ENCODE measurements around the gene PLPP4.
"Not testable (repeated sequence)": the region's sequence is repeated elsewhere in the genome, so short reads cannot be mapped to it uniquely, and the experiment has no call there.

PLPP4 gene

GRCh38 chr10:120493411-120494312, 36.6 kb downstream of the PLPP4 start:
- H3K4me3 ChIP-seq (ENCODE audit: low read length): no peak overlapping the region
- TF ChIP-seq, protein P1, sequence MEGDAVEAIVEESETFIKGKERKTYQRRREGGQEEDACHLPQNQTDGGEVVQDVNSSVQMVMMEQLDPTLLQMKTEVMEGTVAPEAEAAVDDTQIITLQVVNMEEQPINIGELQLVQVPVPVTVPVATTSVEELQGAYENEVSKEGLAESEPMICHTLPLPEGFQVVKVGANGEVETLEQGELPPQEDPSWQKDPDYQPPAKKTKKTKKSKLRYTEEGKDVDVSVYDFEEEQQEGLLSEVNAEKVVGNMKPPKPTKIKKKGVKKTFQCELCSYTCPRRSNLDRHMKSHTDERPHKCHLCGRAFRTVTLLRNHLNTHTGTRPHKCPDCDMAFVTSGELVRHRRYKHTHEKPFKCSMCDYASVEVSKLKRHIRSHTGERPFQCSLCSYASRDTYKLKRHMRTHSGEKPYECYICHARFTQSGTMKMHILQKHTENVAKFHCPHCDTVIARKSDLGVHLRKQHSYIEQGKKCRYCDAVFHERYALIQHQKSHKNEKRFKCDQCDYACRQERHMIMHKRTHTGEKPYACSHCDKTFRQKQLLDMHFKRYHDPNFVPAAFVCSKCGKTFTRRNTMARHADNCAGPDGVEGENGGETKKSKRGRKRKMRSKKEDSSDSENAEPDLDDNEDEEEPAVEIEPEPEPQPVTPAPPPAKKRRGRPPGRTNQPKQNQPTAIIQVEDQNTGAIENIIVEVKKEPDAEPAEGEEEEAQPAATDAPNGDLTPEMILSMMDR (IDR thresholded peaks at IDR 0.05; ENCODE audit: insufficient read depth, low read depth, low read length, missing control alignments): no peak
- DNase-seq (ENCODE audit: low read depth): no peak

- H3K4me3 ChIP-seq (ENCODE audit: low read length): no peak overlapping the region
- DNase-seq (ENCODE audit: low read depth): no peak
- TF ChIP-seq, protein P1 (IDR thresholded peaks at IDR 0.05; ENCODE audit: insufficient read depth, low read depth, low read length, missing control alignments): no peak
Observed at GRCh38 chr10:120494313-120494710, 37.3 kb downstream of the PLPP4 start.

DNA sequence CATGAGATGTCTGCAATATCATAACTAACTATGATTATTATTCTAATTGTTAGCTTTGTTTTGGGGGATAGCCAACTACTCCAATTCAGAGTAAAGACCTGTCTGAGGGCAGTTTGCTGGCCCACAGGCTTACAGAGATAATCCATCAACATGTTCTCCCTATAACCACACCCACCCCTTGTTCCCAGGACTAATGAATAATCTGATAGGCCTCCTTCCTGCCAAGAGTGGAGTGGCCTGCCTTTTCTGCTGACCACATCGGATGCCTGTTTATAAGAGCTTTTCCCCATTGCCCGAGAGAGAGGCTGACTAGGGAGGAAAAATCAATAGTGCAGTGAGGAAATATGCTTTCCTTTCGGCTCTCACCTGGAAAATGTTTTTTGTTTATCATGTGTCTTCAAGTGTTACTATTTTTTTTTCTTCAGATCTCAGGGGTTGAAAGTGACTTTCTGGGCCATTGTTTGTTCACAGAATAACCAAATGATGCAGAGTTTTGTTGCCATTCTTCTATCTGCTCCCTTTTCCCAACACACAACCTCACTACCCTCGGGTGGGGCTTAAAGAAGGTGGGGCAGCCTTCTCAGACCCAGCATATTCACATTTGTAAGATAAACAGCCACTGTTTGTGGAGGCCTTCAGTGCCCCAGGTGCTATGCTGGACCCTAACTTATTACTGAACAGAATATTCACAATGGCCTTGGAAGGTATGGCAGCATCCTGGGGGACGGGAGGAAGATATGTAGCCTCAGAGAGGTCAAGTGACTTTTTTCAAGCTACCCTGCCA, 38.4 kb downstream of the PLPP4 start:
- no peak for DNase-seq (ENCODE audit: low read depth)
- no peak overlapping the region for H3K4me3 ChIP-seq (ENCODE audit: low read length)
- TF ChIP-seq, protein P1 (IDR thresholded peaks at IDR 0.05; ENCODE audit: insufficient read depth, low read depth, low read length, missing control alignments): no peak

GRCh38 chr10:120499883-120500282, 42.9 kb downstream of the PLPP4 start:
- DNase-seq (ENCODE audit: low read depth): no peak
- TF ChIP-seq, protein P1 (IDR thresholded peaks at IDR 0.05; ENCODE audit: insufficient read depth, low read depth, low read length, missing control alignments): no peak
- no peak overlapping the region for H3K4me3 ChIP-seq (ENCODE audit: low read length)

DNA sequence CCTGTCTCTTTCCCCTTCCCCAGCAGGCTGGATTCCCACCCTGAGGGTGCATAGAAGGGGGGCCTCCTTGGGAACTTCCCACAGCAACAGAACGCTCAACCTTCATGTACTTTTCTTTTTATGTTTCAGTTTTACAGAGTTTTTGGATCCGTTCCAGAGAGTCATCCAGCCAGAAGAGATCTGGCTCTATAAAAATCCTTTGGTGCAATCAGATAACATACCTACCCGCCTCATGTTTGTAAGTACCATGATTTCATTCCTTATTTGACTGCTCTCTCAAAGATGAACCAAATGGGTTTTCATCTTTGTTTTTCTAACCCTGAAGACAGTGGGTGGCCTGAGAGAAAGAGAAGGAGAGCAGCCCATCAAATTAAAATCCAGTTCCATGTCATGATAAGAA, 46.7 kb downstream of the PLPP4 start:
- no peak overlapping the region for H3K4me3 ChIP-seq (ENCODE audit: low read length)
- TF ChIP-seq, protein P1 (IDR thresholded peaks at IDR 0.05; ENCODE audit: insufficient read depth, low read depth, low read length, missing control alignments): no peak
- DNase-seq (ENCODE audit: low read depth): no peak

- H3K4me3 ChIP-seq (ENCODE audit: low read length): not testable (repeated sequence)
- DNase-seq (ENCODE audit: low read depth): peak; percentile 87
Observed at GRCh38 chr10:120504227-120504626, 47.2 kb downstream of the PLPP4 start.

DNA sequence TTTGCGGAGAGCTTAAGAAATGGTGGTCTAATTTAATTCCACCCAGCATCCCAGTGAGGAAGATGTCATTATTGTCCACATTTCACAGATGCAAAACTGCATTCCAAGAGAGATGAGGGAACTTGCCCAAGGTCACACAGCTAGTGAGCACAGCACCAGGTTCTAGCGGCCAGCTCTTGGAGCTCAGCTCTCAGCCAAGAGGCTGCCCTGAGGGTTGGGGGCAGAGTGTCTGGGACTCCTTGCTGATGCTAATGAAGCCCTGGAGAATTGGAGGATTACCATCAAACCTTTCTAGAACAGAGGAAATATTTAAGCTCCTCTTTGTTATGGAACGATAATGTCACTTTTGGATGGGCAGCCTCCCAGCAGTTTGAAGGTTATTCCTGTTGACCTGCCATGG, 48.0 kb downstream of the PLPP4 start:
- TF ChIP-seq, protein P1 (IDR thresholded peaks at IDR 0.05; ENCODE audit: insufficient read depth, low read depth, low read length, missing control alignments): no peak
- no peak overlapping the region for H3K4me3 ChIP-seq (ENCODE audit: low read length)
- DNase-seq (ENCODE audit: low read depth): no peak

Data from epithelial cell of esophagus (primary cell).